ENCODE measurements around the gene LRRK1.

GRCh38 chr15:101023501-101024072, 104.4 kb downstream of the LRRK1 start:
- TF ChIP-seq CTCF (IDR thresholded peaks at IDR 0.05) (no peak), POLR2A (IDR thresholded peaks at IDR 0.05) (no peak)
